Stimulated activated CD8-positive, alpha-beta memory T cell treated with anti-CD3 and anti-CD28 coated beads, Interleukin-4, amount 100 ng/mL, for 4 hours (primary cell): ENCODE data around the gene WDR18.
"Not testable (repeated sequence)": the region's sequence is repeated elsewhere in the genome, so short reads cannot be mapped to it uniquely, and the experiment has no call there.

Source experiments
- DNase-seq, 2 donors: peaks; one replicate each; pipeline ENCODE4 v3.0.0-alpha.2; 2020; ENCODE audit warnings: low read depth in 2 of 2, low spot score in 1 of 2

Gene WDR18

DNA sequence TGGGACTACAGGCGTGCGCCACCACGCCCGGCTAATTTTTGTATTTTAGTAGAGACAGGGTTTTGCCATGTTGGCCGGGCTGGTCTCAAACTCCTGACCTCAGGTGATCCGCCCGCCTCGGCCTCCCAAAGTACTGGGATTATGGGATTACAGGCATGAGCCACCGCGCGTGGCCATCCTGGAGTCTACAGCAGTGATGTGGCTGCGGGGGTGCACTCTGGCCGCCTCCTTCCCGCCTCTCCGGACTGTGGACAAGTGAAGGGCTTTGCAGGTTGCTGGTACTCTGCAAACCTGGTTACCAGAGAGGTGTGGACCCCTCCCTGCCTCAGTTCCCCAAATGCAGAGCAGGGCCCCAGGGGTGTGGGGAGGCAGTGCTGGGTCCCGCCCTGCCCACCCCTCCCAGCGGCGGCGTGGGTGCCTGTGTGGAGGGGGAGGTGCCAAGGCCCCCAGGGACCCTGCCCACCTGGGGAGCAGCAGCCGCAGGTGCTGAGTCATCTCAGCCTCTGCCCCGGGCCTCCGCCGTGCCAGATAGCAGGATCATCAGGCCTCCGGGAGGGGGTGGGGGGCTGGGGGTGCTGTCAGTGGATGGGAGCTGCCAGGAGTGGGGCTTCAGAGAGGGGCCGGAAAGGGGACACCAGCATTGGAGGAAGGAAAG, 35.2 kb upstream of the WDR18 start:
- no peak for DNase-seq

DNA sequence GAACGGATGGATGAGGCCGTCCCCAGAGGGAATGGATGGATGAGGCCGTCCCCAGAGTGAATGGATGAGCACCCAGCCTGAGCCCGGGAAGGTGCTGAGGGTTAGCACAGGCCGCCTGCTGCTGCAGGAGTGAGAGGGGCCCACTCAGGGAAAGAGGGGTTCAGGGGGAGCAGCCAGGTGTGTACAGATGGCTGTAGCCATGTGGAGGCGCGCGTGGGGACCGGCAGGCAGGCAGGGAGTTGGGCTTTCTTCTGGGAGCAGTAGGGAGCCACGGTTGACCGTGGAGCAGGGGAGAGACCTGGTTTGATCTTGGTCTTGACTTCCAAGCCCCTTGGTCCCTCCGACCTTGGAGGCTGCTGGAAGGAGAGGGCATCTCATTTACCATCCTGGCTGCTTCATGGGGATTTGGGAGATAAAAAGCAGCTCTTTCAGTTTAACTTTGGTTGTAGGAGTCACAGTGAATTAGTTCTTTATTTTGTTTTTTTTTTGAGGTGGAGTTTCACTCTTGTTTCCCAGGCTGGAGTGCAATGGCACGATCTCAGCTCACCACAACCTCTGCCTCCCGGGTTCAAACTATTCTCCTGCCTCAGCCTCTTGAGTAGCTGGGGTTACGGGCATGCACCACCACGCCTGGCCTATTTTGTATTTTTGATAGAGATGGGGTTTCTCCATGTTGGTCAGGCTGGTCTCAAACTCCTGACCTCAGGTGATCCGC, 33.6 kb upstream of the WDR18 start:
- DNase-seq: no peak

DNA sequence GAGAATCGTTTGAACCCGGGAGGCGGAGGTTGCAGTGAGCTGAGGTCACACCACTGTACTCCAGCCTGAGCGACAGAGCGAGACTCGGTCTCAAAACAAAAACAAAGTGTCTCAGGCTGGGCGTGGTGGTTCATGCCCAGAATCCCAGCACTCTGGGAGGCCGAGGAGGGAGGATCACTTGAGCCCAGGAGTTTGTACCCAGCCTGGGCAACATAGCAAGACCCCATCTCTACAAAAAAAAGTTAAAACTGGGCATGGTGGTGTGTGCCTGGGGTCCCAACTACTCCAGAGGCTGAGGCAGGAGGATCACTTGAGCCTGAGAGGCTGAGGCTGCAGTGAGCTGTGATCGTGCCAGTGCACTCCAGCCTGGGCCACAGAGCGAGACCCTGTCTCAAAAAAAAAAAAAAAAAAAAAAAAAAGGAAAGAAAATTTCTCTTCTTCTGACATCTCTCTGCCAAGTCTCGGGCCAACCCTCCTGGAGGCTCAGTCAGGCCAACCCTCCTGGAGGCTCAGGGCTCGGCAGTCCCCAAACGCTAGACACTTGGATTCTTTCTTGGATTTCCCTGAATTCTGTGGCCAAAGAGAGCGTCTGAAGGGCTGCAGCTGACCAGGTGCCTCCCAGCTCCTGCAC, 32.0 kb upstream of the WDR18 start:
- DNase-seq: no peak

DNA sequence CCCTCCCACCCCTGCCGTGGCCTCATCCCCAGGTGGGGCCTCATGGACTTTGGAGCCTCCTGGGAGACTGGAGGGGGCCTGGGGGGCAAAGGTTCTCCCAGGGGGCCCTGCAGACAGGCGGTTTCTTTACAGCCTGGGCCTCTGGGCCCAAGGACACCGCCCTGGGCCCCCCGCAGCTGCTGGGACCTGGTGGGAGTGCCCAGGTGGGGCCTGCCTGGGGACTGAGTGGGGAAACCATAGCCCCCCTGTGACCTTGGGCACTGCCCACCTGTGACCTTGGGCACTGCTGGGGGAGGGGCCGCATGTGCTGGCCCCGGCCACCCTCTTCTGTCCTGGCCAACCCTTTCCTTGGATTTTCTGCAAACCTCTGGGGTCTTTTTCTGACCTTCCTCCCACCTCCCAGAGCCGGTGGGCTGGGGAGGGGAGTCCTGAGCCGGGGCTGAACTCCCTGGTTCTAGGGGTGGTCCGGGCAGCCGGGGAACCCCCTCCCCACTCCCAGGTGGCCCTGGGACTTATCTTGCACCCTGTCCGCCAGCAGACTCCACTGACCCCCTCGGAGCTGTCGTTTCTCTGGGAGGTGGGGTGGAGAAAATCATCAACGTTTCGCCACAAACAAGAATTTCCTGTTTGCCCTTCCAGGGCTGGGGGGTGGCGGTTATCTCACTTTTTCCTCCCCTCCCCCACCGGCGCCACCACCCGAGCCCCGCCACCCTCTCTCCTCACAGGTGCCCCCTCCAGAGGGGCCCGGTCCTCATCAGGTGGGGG, 31.3 kb upstream of the WDR18 start:
- no peak for DNase-seq

DNA sequence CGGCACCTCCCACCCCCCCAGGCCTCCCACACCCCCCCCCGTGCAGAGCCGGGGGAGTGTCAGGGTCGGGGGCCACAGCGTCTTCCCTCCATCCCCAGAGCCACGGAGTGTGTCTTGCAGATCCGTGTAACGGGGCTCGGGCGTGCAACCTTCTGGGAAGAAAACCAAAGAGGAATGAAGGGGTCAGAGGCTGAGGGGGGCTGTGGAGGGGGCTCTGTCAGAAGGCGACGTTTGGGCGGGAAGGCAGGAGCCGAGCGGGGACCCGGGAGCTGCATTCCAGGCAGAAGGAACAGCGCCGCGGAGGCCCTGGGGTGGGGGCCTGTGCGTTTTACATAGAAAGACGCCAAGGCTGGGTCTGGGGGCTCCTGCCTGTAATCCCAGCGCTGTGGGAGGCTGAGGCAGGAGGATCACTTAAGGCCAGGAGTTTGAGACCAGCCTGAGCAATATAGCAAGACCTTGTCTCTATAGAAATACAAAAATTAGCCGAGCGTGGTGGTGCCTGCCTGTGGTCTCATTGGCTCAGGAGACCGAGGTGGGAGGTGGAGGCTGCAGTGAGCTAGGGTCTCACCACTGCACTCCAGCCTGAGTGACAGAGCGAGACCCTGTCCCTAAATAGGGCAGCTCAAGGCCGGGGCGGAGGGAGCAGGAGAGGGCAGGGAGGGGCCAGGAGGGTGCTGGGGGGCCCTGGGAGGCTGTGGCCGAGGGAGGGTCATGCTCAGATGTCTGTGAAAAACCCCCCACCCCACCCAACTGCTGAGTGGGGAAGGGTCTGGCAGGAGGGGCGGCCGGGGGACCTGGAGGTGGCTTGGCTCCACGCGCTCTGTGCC, 30.5 kb upstream of the WDR18 start:
- DNase-seq: no peak

DNA sequence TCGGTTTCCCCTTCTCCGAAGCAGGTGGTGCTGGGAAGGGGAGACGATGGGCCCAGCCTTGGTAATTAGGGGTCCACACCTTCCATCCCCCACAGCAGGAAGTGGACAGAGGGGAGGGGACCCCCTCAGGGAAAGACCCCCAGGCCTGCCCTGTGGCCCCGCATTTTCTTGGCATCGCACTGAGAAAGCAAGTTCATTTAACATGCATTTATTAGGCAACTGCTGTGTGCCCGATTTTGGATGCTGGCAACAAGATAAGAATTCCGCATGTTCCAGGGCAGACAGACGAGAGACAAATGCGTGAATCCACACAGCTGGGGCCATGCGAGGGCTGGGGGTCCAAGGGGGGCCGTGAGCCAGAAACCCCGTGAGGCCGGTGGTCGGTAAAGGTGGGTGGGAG, 29.9 kb upstream of the WDR18 start:
- no peak for DNase-seq

DNA sequence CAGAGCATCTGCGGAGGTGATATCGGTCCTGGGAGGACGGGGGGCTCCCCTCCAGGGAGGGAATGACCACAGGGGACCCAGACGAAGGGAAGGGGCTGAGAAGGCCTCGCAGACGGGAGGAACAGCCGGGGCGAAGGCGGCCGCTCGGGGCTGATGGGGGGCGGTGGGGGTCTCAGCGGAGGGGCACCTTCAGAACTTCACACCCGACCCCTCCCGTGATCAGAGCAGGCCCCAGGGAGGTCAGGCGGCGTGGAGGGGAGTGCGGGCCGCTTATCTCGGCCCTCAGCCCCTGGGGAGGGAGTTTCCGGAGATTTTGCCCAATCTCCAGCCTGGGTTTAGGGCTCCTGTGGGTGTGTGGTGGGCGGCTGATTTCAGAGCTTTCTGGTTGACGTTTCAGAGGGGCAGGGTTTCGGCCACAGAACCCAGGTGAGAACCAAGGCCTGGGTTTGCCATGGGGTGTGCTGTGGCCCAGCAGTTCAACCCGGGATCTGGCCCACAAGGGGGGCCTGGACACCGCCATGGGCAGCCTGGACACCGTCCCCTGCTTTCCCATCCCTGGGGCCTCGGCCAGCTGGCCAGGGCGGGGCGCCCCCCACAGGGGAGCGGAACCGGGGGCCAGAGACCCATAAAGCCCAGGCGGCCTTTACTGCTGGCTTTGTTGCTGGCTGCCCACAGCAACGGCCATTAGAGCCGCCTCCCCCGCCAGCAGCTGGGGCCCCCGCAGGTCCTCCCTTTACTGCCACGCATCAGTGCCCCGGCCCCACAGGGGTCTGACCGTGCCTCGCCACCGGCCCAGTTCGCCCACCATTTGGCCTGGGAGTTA, 29.3 kb upstream of the WDR18 start:
- DNase-seq: no peak

DNA sequence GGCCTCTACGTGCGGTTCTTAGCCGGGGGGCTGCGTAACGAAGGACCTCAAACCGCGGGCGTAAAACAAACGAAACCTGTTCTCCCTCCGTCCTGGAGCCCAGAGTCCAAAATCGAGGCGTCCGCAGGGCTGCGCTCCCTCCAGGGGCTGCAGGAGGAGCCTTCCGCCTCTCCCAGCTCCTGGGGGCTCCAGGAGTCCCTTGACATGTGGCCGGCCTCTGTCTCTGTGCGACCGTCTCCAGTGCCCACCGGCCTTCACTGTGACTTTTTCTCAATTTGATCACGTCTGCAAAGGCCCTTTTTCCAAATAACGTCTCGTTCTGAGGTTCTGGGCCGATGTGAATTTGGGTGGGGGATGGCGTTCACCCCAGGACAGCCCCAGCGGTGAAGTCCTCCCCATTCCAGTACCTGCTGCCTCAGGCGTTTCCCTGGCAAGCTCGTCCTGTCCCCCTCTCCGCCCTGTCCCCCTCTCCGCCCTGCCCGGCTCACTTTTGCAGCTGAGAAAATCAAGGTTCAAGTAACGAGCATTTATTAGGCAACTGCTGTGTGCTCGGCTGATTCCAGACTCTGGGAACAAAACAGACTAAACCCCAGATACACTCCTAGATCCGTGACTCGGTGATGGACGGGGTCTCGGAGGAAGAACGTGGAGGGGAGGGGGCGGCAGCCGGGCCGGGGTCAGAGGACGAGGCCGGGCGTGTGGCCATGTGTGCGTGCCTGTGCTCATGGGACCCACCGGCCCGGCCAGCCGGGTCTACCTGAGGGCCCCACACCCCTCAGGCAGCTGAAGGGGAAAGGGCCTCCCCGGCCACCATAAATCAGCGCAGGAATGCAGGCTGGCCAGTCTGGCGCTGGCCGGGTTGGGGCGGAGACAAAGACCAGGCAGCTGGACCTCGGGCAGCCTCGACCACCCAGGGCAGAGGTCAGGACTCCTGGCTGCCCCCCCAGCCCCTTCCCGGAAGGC, 28.1 kb upstream of the WDR18 start:
- no peak for DNase-seq

DNA sequence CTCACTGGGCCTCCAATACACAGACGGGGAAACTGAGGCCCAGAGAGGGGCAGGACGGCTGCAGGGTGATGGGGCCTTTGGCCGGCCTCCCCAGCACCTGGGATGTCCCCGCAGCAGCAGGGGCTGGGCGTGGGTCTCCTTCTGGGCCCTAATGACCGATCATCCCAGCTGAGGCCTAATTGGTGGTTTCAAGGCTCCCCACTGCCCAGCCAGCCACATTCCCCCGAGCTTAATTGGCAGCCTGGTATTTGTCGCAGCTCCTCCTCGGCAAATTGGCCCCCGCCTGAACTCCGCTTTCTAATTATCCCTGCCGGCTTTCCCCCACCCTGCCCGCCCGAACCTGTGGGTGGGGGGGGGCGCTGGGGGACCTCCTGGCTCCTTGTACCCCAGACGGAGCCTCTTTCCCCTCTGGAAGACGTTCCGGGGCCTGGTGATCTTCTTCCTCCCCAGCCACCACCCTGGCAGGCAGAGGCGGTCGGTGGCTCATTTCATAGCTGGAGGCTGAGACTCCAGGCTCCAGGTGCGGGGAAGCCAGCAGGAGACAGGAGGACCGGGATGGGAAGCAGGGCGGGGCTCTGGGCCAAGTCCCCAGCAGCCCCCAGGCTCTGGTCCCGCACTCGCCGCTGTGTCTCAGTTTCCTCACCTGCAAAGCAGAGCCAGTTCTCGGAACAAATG, 27.2 kb upstream of the WDR18 start:
- no peak for DNase-seq

DNA sequence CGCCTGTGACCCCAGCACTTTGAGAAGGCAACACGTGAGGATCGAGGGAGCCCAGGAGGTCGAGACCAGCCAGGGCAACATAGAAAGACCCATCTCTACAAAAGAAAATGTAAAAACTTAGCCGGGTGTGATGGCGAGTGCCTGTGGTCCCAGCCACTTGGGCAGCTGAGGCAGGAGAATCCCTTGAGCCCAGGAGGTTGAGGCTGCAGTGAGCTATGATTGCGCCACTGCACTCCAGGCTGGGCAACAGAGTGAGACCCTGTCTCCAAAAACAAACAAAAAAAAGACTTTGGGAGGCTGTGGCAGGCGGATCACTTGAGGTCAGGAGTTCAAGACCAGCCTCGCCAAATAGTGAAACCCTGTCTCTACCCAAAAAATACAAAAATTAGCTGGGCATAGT, 26.6 kb upstream of the WDR18 start:
- not testable (repeated sequence) for DNase-seq

DNA sequence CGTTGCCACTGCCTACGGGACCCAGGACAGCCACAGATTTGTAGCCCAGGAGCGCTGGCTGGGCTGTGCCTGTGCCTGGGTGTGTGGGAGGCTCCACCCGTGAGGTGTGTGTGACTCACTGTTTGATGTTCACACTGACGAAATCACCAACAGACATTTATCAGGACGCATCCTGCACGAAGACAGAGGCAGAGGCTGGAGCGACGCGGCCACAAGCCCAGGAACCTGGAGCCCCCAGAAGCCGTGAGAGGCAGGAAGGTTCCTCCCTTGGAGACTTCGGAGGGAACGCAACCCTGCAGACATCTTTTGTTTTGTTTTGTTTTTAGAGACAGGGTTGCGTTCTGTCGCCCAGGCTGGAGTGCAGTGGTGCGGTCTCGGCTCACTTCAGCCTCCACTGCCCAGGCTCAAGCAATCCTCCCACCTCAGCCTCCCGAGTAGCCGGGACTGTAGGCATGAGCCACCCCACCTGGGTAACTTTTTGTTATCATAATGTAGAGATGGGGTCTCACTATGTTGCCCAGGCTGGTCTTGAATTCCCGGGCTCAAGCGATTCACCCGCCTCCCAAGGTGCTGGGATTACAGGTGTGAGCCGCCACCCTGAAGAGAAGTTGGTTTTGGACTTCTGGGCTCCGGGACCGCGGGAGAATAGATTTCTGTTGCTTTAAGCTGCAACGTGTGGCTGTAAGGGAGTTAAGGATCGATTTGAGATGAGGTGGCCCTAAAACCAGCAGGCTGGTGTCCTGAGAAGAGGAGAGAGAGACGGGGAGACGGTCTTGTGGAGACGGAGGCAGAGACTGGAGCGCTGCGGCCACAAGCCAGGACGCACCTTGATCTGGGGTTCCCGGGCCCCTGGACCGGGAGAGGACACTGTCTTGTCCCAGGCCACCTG, 24.9 kb upstream of the WDR18 start:
- no peak for DNase-seq

DNA sequence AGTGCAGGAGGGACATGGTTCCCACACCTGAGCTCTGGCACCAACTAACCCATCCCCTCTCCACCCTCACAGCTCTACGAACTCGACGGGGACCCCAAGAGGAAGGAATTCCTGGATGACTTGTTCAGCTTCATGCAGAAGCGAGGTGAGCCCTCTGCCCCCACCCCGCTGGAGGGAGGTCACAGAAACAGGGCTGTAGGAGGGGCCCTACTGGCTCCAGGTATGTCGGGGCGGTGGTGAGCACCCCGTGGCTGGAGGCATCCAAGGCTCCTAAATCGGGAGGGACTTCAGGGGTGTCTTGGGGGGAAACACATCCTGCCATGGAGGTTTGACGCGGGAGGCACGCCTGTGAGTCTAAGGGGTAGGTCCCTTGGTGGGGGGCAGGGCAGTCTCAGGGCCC, 24.1 kb upstream of the WDR18 start:
- no peak for DNase-seq

DNA sequence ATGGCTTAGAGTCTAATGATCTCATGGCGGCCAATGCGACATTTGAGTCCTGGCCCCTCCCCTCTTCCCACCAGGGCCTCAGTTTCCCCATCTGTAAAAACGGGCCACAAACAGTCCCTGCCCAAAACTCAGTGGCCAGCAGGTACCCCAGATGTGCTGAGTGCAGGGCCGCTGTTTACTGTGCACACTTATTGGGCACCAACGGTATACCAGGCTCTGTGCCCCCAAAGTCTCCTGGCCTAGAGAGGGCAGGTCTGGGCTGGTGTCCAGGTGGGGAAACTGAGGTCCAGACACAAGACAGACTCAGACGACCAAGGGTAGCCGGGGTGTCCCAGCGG, 23.6 kb upstream of the WDR18 start:
- no peak for DNase-seq

DNA sequence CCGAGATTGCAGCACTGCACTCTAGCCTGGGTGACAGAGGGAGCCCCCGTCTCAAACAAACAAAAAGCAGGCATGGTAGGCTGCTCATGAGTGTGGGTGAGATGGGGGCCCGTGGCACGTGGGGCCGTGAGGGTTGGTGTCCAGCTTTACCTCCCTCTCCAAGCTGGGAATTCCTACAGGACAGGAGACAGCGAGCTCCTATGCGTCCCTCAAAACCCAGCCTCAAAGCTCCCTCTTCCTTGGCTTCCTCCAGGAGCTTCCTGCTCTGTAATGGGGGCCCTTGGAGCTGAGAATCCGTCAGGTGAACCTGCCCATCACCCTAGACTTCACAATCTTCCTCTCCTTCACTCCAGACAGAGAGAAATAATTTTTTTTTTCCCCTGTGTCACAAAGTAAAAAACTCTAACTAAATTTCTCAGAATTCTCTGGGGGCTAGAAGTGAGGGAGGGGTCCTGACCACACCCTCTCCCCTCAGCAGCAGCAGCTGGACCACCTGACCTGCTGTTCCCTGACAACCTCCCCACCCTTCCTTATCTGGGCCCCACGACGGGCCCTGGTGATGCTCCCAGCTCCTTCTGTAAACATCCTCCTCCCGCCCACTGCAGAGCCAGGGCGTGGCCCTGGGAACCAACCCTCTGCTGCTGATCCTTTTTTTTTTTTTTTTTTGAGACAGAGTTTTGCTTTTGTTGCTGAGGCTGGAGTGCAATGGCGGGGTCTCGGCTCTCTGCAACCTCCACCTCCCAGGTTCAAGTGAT, 22.1 kb upstream of the WDR18 start:
- no peak for DNase-seq

DNA sequence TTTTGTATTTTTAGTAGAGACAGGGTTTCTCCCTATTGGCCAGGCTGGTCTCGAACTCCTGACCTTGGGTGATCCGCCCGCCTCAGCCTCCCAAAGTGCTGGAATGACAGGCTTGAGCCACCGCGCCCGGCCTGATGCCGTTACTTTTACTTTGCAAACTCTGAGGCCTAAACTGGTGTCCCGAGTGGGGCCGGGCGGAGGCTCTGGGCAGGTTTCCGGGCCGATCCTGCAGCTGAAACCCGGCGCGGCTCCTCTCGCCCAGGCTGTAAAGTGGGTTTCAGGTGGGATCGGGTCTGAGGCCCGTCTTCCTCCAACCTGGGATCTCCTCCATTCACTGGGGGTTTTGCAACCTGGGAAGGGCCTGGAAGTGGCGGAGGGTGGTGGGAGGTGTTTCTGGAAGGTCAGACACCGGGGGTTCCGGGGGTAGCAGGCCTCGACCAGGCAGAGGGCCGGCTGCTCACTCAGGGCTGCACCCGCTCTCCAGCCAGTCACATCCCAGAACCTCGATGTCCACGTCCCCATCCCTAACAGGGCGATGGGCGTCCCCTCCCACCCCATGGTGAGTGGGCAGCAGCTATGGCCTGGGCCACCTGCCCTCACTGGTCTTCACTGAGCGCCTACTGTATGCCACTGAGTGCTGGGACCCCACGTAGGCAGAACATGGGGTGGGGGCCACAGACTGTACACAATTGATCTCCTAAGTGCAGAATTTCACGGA, 21.3 kb upstream of the WDR18 start:
- DNase-seq: no peak

DNA sequence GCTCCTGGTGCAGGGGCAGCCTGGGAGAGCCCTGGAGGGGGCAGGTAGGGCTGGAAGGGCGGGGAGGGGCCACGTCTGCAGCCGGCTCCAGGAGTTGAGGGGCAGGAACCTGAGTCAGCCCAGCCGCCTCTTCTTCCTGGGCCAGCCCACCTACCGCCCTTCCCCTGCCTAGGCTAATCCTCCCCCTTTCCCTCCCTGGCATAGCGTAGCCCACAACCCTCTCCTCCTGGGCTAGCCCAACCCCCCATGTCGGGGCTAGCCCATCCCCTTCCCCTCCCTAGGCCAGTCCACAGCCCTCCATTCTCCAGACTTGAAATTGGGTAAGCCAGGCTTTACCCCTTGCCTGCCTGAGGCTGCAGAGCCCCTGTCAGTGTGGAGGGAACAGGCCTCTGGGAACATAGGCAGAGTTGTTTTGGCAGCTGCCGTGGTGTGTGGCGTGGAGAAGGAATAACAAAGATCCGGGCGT, 20.6 kb upstream of the WDR18 start:
- no peak for DNase-seq
